OCI-LY7 (cell line): ENCODE measurements around the gene ARFGAP2. TPM values are rescaled to one million over a fixed set of nuclear protein-coding genes. Genes with fewer than 3 reads are reported as not detected.
A peak's percentile ranks its signal among the peaks of the same experiment; 100 is the strongest.

Experiments used
- BruUV-seq: library from RNA; stranded (reverse); fragments of 400-500 nt; replicated peaks from 2 replicates; lab custom pipeline; 2021; lab: Mats Ljungman, UMichigan
- CTCF ChIA-PET: fragments of 300-600 bp; sonication (Branson Sonifier 250); formaldehyde crosslinking; loops from one replicate; lab custom pipeline; 2022; ENCODE audit warnings: antibody characterized with exemption; ENCODE audit not compliant: unreplicated experiment; lab: Charles Lee
- POLR2A ChIA-PET: fragments of 300-600 bp; sonication (Branson Sonifier 250); formaldehyde crosslinking; loops from one replicate; lab custom pipeline; 2022; ENCODE audit warnings: antibody characterized with exemption; lab: Charles Lee
- DNase-seq: peaks from one replicate; pipeline ENCODE4 v3.0.0-alpha.2; 2015; ENCODE audit warnings: low spot score
- H2AFZ ChIP-seq: fragments of 200-600 bp; sonication (generic), shearing (Covaris generic); 2 replicates; pipeline ENCODE4 v1.6.1; 2014; ENCODE audit warnings: mild to moderate bottlenecking, antibody characterized with exemption, low read length, moderate library complexity
- H3K27ac ChIP-seq: fragments of 200-600 bp; sonication (generic); 2 replicates; pipeline ENCODE4 v1.5.1; 2014; ENCODE audit warnings: mixed run types, low read depth, mild to moderate bottlenecking, moderate library complexity, low read length, inconsistent platforms; ENCODE audit not compliant: poor library complexity, severe bottlenecking
- H3K36me3 ChIP-seq: fragments of 200-600 bp; sonication (generic); 2 replicates; pipeline ENCODE4 v1.6.1; 2014; ENCODE audit warnings: mild to moderate bottlenecking, antibody characterized with exemption, low read length, moderate library complexity, mixed read lengths; ENCODE audit not compliant: insufficient read depth
- H3K4me1 ChIP-seq: fragments of 200-600 bp; sonication (generic); 2 replicates; pipeline ENCODE4 v1.5.1; 2014; ENCODE audit warnings: mild to moderate bottlenecking, low read length; ENCODE audit not compliant: insufficient read depth, poor library complexity, severe bottlenecking
- H3K4me2 ChIP-seq: fragments of 200-600 bp; sonication (generic); 2 replicates; pipeline ENCODE4 v1.6.1; 2014; ENCODE audit warnings: mild to moderate bottlenecking, low read length
- H3K4me3 ChIP-seq: fragments of 200-600 bp; sonication (generic); 2 replicates; pipeline ENCODE4 v1.5.1; 2014; ENCODE audit warnings: mild to moderate bottlenecking, low read depth, low read length; ENCODE audit not compliant: poor library complexity, severe bottlenecking
- H3K79me2 ChIP-seq: fragments of 200-600 bp; sonication (generic); 2 replicates; pipeline ENCODE4 v1.6.1; 2016; ENCODE audit warnings: low read depth, mild to moderate bottlenecking, low read length, moderate library complexity, mixed read lengths; ENCODE audit not compliant: insufficient read depth
- H3K9me2 ChIP-seq: fragments of 200-600 bp; sonication (generic); 2 replicates; pipeline ENCODE4 v1.6.1; 2016; ENCODE audit warnings: mild to moderate bottlenecking, low read length, mixed read lengths; ENCODE audit not compliant: insufficient read depth
- H3K9me3 ChIP-seq: fragments of 200-600 bp; sonication (generic); 2 replicates; pipeline ENCODE4 v1.6.1; 2014; ENCODE audit warnings: mild to moderate bottlenecking, mixed run types, low read length, mixed read lengths
- H4K20me1 ChIP-seq: fragments of 200-600 bp; sonication (generic); 2 replicates; pipeline ENCODE4 v1.6.1; 2014; ENCODE audit warnings: mild to moderate bottlenecking, antibody characterized with exemption, low read length, moderate library complexity, mixed read lengths; ENCODE audit not compliant: insufficient read depth
- CTCF ChIP-seq: fragments of 200-600 bp; sonication (generic); conservative IDR thresholded peaks from 2 replicates; pipeline ENCODE4 v1.5.1; 2014; ENCODE audit warnings: mild to moderate bottlenecking, antibody characterized with exemption, low read length, moderate library complexity, mixed read lengths
- EZH2phosphoT487 ChIP-seq: fragments of 200-600 bp; sonication (generic); IDR thresholded peaks from 2 replicates; pipeline ENCODE4 v1.6.1; 2018; ENCODE audit warnings: low read depth, borderline replicate concordance, mild to moderate bottlenecking, mixed run types, antibody characterized with exemption, low read length, moderate library complexity, mixed read lengths
- intact Hi-C: fragments of 100-400 bp; cut with micrococcal nuclease; formaldehyde crosslinking; loops from one replicate; pipeline ENCODE4 v1.10.0; 2022; ENCODE audit not compliant: unreplicated experiment
- total RNA-seq, 2 experiments: library from RNA; depleted of rRNA in 1 of 2; stranded (reverse); fragments of >200 nt in 1 of 2; shearing (Covaris generic) in 1 of 2; gene quantifications; 2 replicates each; pipeline ENCODE4 v1.2.3, GENCODE V29; 2014 to 2022

Gene ARFGAP2
- total RNA-seq, 2 experiments from 2014 or later, result 116 to 135 TPM

GRCh38 chr11:47175746-47176327 lies 842 bp downstream of the ARFGAP2 start:
- peak overlapping the region; percentile 80 for H3K4me2 ChIP-seq
- H2AFZ ChIP-seq, result peak overlapping the region; percentile 57; the same call in 1 of the 2 replicates
- BruUV-seq, result no TSS peak
- TF ChIP-seq EZH2phosphoT487 (no peak), CTCF (no peak)
- POLR2A ChIA-PET, result interaction anchor here (0.6 to 1.1 kb wide), 2 partner anchors 20 to 99 kb away, joined by 3 to 4 read pairs; no protein-coding TSS in a partner anchor
- H3K36me3 ChIP-seq, result peaks cover 54% of the 10 kb centered on the region
- peaks cover 9% of the 10 kb centered on the region; the same call in 1 of the 2 replicates for H4K20me1 ChIP-seq
- intact Hi-C loops, result loop anchor here (2.0 to 5.0 kb wide), 3 partner anchors 173 to 676 kb away; no protein-coding TSS in a partner anchor
- H3K4me3 ChIP-seq, result peak overlapping the region; percentile 96
- peak overlapping the region; percentile 79 for H3K27ac ChIP-seq
- H3K4me1 ChIP-seq, result peaks cover 22% of the 10 kb centered on the region
- peak; percentile 68 for DNase-seq
- H3K79me2 ChIP-seq, result peaks cover 47% of the 10 kb centered on the region
- no peaks in the 10 kb centered on the region for H3K9me2 ChIP-seq
- no peaks in the 10 kb centered on the region for H3K9me3 ChIP-seq
- CTCF ChIA-PET, result interaction anchor here (0.8 kb wide), 1 partner anchor 13 kb away, joined by 3 read pairs; no protein-coding TSS in a partner anchor

DNA sequence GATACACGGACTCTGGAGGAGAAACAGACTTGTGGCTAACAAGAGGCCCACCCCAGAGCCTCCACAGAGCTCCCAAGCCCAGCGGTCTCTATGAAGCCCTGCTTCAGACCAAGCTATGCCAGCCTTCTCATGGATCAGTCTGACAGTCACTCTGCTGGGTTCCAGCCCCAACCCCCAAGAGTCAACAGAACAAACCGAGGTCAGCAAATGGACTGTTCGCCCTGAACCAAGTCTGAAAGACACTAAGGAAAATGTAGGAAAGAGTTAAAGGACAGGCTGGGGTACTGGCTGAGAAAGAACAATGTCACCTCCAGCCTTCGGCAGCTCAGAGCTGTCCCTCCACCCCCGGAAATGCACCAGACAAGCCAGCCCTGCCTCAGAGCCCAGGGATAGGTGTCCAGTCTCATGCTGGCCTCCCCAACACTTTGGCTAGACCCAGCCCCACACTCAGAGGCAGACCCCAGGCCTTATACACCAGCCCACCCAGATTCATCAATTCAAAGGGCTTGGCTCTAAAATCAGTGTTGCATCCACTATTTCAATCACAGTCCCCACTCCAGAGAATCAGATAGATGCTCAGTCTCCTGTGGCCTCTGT lies 3.8 kb downstream of the ARFGAP2 start:
- H3K4me2 ChIP-seq, result no peak overlapping the region
- H3K36me3 ChIP-seq, result peaks cover 84% of the 10 kb centered on the region
- no peaks in the 10 kb centered on the region for H3K9me2 ChIP-seq
- H3K27ac ChIP-seq, result no peak overlapping the region
- no peaks in the 10 kb centered on the region for H3K9me3 ChIP-seq
- peaks cover 9% of the 10 kb centered on the region; the same call in 1 of the 2 replicates for H4K20me1 ChIP-seq
- intact Hi-C loops, result no loop called here
- no peak overlapping the region for H2AFZ ChIP-seq
- no peak overlapping the region for H3K4me3 ChIP-seq
- no peak for DNase-seq
- peaks cover 49% of the 10 kb centered on the region for H3K79me2 ChIP-seq
- CTCF ChIA-PET, result interaction anchor here (1.0 kb wide), 1 partner anchor 87 kb away, joined by 3 read pairs; no protein-coding TSS in a partner anchor
- POLR2A ChIA-PET, result interaction anchor here (0.5 to 1.8 kb wide), 3 partner anchors 9 to 656 kb away, joined by 3 to 8 read pairs (median 5); partner anchors contain the start of gene ACP2
- BruUV-seq, result no TSS peak
- H3K4me1 ChIP-seq, result peaks cover 17% of the 10 kb centered on the region
- TF ChIP-seq CTCF (no peak), EZH2phosphoT487 (no peak)
